ELF-1 (cell line): ENCODE measurements around the gene TRPM3.
A peak's percentile ranks its signal among the peaks of the same experiment; 100 is the strongest.

Experiments used
- DNase-seq: peaks from one replicate; pipeline ENCODE4 v3.0.0-alpha.2; 2016; ENCODE audit warnings: low read depth, low spot score

The TRPM3 gene

GRCh38 chr9:70488793-70489105 is 632.7 kb downstream of the TRPM3 start:
- DNase-seq = no peak

DNA sequence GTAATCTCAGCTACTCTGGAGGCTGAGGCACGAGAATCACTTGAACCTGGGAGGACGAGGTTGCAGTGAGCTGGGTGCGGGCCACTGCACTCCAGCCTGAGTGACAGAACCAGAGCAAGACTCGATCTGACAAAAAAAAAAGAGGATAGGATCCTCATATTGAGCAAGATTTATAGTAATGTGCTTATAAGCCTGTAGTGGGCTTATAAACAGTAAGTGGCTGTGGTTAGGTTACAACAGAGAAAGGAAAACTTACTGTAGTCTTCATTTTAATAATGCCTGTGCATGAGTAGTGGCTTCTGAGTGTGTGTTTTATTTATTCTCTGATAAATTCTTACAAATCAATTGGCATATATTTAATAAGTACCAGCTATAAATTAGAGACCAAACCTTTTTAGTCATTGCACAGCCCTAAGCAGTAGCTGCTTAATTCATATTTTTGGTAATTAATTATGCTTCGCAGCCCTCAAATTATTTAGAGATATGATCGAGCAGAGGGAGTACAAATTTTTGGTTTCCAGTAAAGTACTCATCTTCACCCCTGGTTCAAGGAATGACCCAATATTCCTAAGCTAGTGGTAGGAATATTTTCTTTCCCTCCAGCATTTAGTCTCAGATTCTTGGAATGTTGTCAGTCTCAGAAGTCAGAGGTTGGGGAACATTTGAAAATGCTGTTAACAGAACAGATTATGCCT is 633.2 kb downstream of the TRPM3 start:
- DNase-seq = no peak

DNA sequence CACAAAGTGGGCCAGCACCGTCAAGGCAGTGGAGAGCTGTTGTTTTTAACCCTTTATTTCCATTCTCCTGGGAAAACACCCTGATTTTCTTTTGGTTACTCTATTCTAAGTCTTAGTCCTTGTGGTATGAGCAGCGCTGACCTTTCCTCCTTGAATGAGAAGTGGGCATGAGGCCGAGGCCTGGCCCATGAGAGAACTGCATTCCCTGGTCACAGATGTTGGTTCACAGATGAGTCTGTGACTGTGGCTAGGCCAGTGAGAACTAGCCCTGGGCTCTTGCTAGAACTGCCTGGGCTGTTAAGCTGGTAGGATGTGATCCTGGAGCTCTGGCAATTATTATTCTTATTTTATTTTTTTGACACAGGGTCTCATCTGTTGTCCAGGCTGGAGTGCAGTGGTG is 635.3 kb downstream of the TRPM3 start:
- DNase-seq = no peak

DNA sequence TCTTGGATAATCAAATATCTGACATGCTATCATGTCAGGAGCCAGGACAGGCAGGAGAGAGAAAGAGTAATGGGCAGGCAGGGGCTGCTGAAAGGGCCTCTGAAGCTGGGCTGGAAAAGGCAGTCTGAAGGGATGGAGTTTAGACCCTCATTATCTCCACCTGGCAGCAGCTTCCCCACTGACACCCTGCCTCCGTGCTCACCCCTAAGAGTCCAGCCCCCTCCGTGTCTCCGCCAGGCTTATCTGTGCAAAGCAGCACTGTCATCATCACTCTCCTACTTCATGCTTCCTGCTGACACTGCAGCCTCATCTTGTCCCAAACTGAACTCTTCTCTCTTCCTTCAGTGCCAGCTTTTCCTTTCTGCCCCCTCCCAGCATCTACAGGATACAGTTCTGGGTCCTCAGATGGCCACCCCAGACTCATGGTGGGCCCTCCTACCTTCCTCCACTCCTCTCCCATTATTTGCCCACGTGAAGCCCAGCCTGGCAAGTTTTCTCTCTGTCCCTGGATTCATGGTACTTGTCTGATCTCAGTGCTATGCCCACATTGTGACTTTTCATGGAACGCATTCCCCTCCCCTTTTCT is 636.1 kb downstream of the TRPM3 start:
- no peak for DNase-seq

DNA sequence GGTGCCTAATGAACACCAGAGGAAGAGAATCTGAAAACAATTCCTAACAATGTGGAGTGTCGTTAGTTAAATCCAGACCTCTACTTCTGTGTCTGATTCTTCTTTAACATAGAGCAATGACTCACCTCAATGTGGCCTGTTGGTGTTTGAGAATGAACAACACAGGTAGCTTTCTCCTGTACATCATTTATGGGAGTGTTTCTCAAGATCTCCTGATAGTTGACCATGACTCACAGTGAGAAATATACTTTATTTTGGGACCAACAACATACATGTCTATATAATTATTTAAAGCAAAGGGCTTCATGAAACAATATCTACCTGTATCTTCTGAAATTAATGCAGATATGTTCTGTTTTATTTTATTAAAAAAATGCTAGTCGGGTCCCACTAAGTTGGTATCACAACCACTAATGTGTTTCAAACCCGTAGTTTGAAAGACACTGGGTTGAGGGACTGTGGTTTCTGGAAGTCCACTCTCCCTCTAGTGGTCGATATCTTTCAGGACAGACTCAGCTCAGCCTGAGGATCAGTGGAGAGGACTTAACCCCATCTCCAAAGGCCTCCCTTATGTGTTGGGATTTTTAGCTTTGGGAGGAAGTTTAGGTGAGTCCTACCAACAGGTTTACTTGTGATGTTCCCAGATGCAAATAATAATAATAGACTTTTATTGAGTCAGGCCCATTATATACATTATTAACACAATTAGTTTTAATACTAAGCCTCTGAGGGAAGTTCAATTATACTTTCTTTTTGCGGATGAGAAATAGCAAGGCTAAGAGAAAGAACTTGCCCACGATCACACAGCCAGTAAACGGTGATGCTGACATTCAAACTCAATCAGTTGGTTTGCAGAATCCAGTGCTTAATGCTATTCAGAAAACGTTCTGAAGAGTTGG is 636.9 kb downstream of the TRPM3 start:
- peak; percentile 56 for DNase-seq

- DNase-seq = no peak
Measured at GRCh38 chr9:70481471-70481870, 640.0 kb downstream of the TRPM3 start.

DNA sequence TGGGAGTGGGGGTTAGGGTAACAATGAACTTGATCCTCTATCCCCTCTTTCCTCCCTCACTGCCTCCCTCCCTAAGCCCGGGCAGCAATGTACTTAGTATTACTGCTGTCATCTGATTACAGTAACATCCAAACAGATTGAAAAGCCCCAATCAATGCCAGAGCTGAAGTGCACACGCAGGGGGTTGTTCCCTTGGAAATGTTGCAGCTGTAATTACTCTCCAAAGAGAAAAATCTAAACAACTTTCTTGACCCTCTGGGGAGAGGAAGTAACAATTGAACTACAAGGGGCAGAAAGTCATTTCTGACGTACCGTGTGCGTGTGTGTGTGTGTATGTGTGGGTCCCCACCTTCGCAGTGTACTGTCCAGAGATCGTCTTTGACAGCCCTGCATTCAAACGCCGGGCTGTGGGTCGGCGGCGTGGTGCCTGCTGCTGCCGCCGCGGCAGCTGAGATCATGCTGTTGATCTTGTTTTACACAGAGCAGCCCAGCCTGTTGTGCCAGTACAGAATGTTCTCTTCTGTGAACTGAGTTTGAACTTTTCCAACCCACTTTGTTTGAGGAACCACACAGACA is 640.9 kb downstream of the TRPM3 start:
- peak; percentile 16 for DNase-seq

DNA sequence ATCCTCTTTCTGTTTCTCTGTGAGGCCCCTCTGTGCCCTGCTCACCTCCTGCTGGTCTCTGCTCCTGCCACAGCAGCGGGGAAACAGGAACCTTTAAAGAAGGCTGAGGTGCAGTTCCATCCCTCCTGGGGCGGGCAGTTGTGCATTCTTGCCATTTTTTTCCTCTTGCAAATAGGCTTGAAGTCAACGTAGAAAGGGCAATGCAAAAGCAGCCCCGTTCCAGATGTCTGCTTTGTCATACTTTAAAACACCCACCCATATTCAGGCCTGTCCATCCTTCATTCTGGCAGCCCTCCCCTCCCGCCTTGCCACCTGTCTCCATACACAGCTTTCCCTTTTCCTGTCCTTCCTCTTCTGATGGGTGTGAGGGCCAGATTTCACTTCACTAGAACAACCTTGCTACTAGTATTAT is 641.5 kb downstream of the TRPM3 start:
- peak; percentile 54 for DNase-seq
